Upper lobe of left lung (tissue), 6 donors: ENCODE data around the gene ST6GALNAC3. TPM values are rescaled to one million over a fixed set of nuclear protein-coding genes. Genes with fewer than 3 reads are reported as not detected.

ENCODE experiments used
- ATAC-seq, 2 donors: fragments of 200-7000 bp; cut with Tn5 transposase; one replicate each; pipeline ENCODE4 v1.9.1; 2022; ENCODE audit warnings: mild to moderate bottlenecking in 2 of 2, moderate library complexity in 2 of 2; ENCODE audit not compliant: low FRiP score in 2 of 2
- DNase-seq, 2 donors: peaks; one replicate each; pipeline ENCODE4 v3.0.0-alpha.2; 2019 to 2020
- H3K27ac ChIP-seq, 4 donors: fragments of 200-600 bp; sonication (generic); one replicate each; pipeline ENCODE4 v1.5.1; 2016 to 2019
- H3K27me3 ChIP-seq, 4 donors: fragments of 200-600 bp; sonication (generic); one replicate each; pipeline ENCODE4 v1.5.1; 2017 to 2019
- H3K36me3 ChIP-seq, 4 donors: fragments of 200-600 bp; sonication (generic); one replicate each; pipeline ENCODE4 v1.5.1; 2016 to 2019
- H3K4me1 ChIP-seq, 4 donors: fragments of 200-600 bp; sonication (generic); one replicate each; pipeline ENCODE4 v1.5.1; 2018 to 2019
- H3K4me3 ChIP-seq, 4 donors: fragments of 200-600 bp; sonication (generic); one replicate each; pipeline ENCODE4 v1.5.1; 2017 to 2019; ENCODE audit warnings: mild to moderate bottlenecking in 2 of 4, moderate library complexity in 1 of 4
- H3K9me3 ChIP-seq, 4 donors: fragments of 200-600 bp; sonication (generic); one replicate each; pipeline ENCODE4 v1.5.1; 2018 to 2019
- EP300 ChIP-seq, 4 donors: sonication (generic); formaldehyde crosslinking; IDR thresholded peaks; one replicate each; pipeline ENCODE4 v1.5.1; 2017; ENCODE audit warnings: antibody characterized with exemption in 4 of 4, control low read depth in 2 of 4
- POLR2A ChIP-seq, 4 donors: fragments of 450-650 bp; IDR thresholded peaks; one replicate each; pipeline ENCODE4 v1.5.1; 2016 to 2017; ENCODE audit warnings: antibody characterized with exemption in 4 of 4, mild to moderate bottlenecking in 2 of 4
- POLR2AphosphoS5 ChIP-seq, 2 donors: sonication (generic); formaldehyde crosslinking; IDR thresholded peaks; one replicate each; pipeline ENCODE4 v1.5.1; 2017; ENCODE audit warnings: antibody characterized with exemption in 2 of 2
- WGBS, 2 donors: methylation state at CpG; one replicate each; pipeline ENCODE4 v1.1.5; 2017 to 2018; 5-methylcytosine and 5-hydroxymethylcytosine counted together
- total RNA-seq, 6 donors: library from RNA; depleted of rRNA in 4 of 6; stranded (reverse); fragments of >200 nt in 4 of 6; gene quantifications; one replicate each; pipeline versions ENCODE4 v1.1.0 to v1.2.1, GENCODE V29; 2016 to 2021
- TF ChIP-seq, protein P1 (sequence below), 6 experiments: fragments of 450-650 bp in 4 of 6; fragments of 200-600 bp in 2 of 6; sonication (generic) in 2 of 6; IDR thresholded peaks; one replicate each; pipeline ENCODE4 v1.5.1; 2016 to 2019; ENCODE audit warnings: antibody characterized with exemption in 6 of 6
- donor health status: DM: no; HTN: no; CAD: no; lungs with moderate emphysema.
- donor health status: DM: no; HTN: yes; CAD: no; lungs with severe emphysema.

Gene ST6GALNAC3
- total RNA-seq, 6 donors from 2014 or later = 5.8 to 13.1 (median 11.3) TPM

DNA sequence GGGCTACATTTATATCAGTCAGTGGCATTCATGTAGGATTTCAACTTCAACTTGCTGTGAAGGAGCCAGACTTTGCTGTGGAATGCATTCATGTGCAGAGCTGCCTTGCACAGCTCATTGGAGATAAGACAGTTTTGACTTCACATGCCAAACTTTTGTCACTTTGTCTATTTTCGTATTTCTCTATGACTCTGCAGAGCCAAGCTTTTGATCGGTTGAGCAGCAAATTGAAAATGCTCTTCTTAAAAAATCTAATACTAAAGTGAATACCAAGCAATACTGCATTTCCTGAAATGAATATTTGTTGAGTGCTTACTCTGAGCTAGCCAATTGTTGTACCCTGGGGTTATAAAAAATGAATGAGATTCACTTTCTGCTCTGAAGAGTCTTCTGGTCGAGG is 388.7 kb downstream of the ST6GALNAC3 start:
- Histone ChIP-seq H3K4me3 (no peak overlapping the region), H3K4me1 (no peaks in the 10 kb centered on the region), H3K9me3 (no peaks in the 10 kb centered on the region), H3K27me3 (no peaks in the 10 kb centered on the region), H3K36me3 (no peaks in the 10 kb centered on the region), H3K27ac (no peak overlapping the region)
- TF ChIP-seq, protein P1, sequence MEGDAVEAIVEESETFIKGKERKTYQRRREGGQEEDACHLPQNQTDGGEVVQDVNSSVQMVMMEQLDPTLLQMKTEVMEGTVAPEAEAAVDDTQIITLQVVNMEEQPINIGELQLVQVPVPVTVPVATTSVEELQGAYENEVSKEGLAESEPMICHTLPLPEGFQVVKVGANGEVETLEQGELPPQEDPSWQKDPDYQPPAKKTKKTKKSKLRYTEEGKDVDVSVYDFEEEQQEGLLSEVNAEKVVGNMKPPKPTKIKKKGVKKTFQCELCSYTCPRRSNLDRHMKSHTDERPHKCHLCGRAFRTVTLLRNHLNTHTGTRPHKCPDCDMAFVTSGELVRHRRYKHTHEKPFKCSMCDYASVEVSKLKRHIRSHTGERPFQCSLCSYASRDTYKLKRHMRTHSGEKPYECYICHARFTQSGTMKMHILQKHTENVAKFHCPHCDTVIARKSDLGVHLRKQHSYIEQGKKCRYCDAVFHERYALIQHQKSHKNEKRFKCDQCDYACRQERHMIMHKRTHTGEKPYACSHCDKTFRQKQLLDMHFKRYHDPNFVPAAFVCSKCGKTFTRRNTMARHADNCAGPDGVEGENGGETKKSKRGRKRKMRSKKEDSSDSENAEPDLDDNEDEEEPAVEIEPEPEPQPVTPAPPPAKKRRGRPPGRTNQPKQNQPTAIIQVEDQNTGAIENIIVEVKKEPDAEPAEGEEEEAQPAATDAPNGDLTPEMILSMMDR (IDR thresholded peaks at IDR 0.05) = no peak
- TF ChIP-seq POLR2A (IDR thresholded peaks at IDR 0.05) (no peak), POLR2AphosphoS5 (IDR thresholded peaks at IDR 0.05) (no peak), EP300 (IDR thresholded peaks at IDR 0.05) (no peak)
- ATAC-seq = no peak
- no peak for DNase-seq
- WGBS, 2 donors = 73 to 76% methylated on average over 3 of the region's 3 CpGs

DNA sequence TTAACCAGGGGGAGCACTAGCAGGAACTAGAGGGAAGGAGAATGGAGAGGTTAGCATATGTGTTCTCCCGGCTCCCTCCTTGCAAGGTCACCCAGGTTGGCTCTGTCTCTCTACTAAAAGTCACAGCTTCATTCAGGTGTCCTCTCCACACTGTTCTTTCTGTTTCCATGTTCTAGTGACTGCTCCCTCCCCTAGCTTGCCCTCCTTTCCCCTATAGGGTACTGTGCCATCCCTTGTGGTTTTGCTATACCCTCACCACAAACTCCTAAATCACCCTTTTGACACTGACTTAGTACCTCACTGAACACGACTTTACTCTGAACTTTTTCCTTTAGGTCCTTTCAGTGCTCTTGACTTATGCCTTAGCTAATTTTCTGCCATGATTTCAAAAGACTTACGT is 389.3 kb downstream of the ST6GALNAC3 start:
- 83% methylated on average over 3 of the region's 3 CpGs for WGBS, 2 donors
- H3K9me3 ChIP-seq = no peaks in the 10 kb centered on the region
- no peak for TF ChIP-seq POLR2A (IDR thresholded peaks at IDR 0.05)
- no peak for TF ChIP-seq EP300 (IDR thresholded peaks at IDR 0.05)
- TF ChIP-seq POLR2AphosphoS5 (IDR thresholded peaks at IDR 0.05) = no peak
- TF ChIP-seq, protein P1 (IDR thresholded peaks at IDR 0.05) = no peak
- DNase-seq = no peak
- no peak overlapping the region for H3K27ac ChIP-seq
- no peaks in the 10 kb centered on the region for H3K27me3 ChIP-seq
- H3K4me1 ChIP-seq = no peaks in the 10 kb centered on the region
- ATAC-seq = no peak
- H3K36me3 ChIP-seq = no peaks in the 10 kb centered on the region
- no peak overlapping the region for H3K4me3 ChIP-seq

GRCh38 chr1:76465030-76465429 is 390.5 kb downstream of the ST6GALNAC3 start:
- no peak overlapping the region for H3K4me3 ChIP-seq
- no peaks in the 10 kb centered on the region for H3K4me1 ChIP-seq
- H3K36me3 ChIP-seq = no peaks in the 10 kb centered on the region
- no peak for ATAC-seq
- TF ChIP-seq, protein P1 (IDR thresholded peaks at IDR 0.05) = no peak
- TF ChIP-seq POLR2AphosphoS5 (IDR thresholded peaks at IDR 0.05) = no peak
- TF ChIP-seq POLR2A (IDR thresholded peaks at IDR 0.05) = no peak
- TF ChIP-seq EP300 (IDR thresholded peaks at IDR 0.05) = no peak
- no peak for DNase-seq
- no peaks in the 10 kb centered on the region for H3K9me3 ChIP-seq
- H3K27ac ChIP-seq = no peak overlapping the region
- no peaks in the 10 kb centered on the region for H3K27me3 ChIP-seq
- WGBS, 2 donors = 77 to 95% methylated on average over 2 of the region's 2 CpGs

DNA sequence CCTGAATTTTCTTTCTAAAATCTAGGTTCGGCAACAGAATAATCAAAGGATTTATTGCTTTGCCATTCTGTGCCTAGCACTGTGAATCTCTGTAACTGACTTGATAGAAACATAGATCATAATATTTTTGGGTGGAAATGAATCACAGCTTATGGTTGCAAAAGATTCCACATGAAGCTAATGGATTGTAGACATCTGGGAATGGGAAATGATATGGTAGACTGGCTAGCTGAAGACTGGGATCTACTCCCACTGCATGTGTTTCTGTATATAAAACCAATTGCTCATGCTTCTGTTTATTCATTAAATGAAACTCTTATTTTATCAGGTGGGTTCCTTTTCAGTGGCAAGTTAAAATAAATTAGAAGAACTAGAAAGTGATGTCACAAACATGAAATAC is 395.6 kb downstream of the ST6GALNAC3 start:
- DNase-seq (no peak), ATAC-seq (no peak)
- WGBS, 2 donors = 97 to 98% methylated on average over 1 of the region's 1 CpG
- Histone ChIP-seq H3K4me1 (no peaks in the 10 kb centered on the region), H3K36me3 (no peaks in the 10 kb centered on the region), H3K4me3 (no peak overlapping the region), H3K9me3 (no peaks in the 10 kb centered on the region), H3K27ac (no peak overlapping the region), H3K27me3 (no peaks in the 10 kb centered on the region)
- TF ChIP-seq, protein P1 (IDR thresholded peaks at IDR 0.05) = no peak
- TF ChIP-seq POLR2AphosphoS5 (IDR thresholded peaks at IDR 0.05) = no peak
- no peak for TF ChIP-seq EP300 (IDR thresholded peaks at IDR 0.05)
- no peak for TF ChIP-seq POLR2A (IDR thresholded peaks at IDR 0.05)

- no peak overlapping the region for H3K27ac ChIP-seq
- no peaks in the 10 kb centered on the region for H3K4me1 ChIP-seq
- ATAC-seq = no peak
These were observed 397.0 kb downstream of the ST6GALNAC3 start for GRCh38 chr1:76471536-76471935.

More at GRCh38 chr1:76471536-76471935, 397.0 kb downstream of the ST6GALNAC3 start:
- Histone ChIP-seq H3K9me3 (no peaks in the 10 kb centered on the region), H3K4me3 (no peak overlapping the region), H3K27me3 (no peaks in the 10 kb centered on the region), H3K36me3 (no peaks in the 10 kb centered on the region)
- DNase-seq = no peak
- TF ChIP-seq EP300 (IDR thresholded peaks at IDR 0.05) (no peak), POLR2AphosphoS5 (IDR thresholded peaks at IDR 0.05) (no peak), POLR2A (IDR thresholded peaks at IDR 0.05) (no peak)
- TF ChIP-seq, protein P1 (IDR thresholded peaks at IDR 0.05) = no peak
